H1 (cell line): ENCODE data around the gene PRPH2. TPM values are rescaled to one million over a fixed set of nuclear protein-coding genes. Genes with fewer than 3 reads are reported as not detected.

ENCODE experiments used
- CTCF ChIA-PET: fragments of 300-600 bp; sonication (Branson Sonifier 250); formaldehyde crosslinking; loops from one replicate; lab custom pipeline; 2021; ENCODE audit not compliant: partially characterized antibody; lab: Charles Lee
- POLR2A ChIA-PET: fragments of 300-600 bp; sonication (Branson Sonifier 250); formaldehyde crosslinking; loops from one replicate; lab custom pipeline; 2021; ENCODE audit warnings: inconsistent platforms; ENCODE audit not compliant: partially characterized antibody; lab: Charles Lee
- DNase-seq, 2 experiments: peaks; one replicate each; pipeline versions ENCODE4 v3.0.0 to v3.0.0-alpha.2; 2010 to 2022; ENCODE audit warnings: low spot score in 2 of 2, low read depth in 1 of 2, mixed read lengths in 1 of 2
- FAIRE-seq: peaks from 2 replicates; lab custom pipeline; 2011; peaks lifted over from hg19 to GRCh38; lab: Jason Lieb, UNC
- H2AFZ ChIP-seq: 2 replicates; pipeline ENCODE4 v1.8.1; 2012; ENCODE audit warnings: low read length, inconsistent platforms
- H2AK5ac ChIP-seq: 2 replicates; pipeline ENCODE4 v1.6.1; 2013; ENCODE audit warnings: low read depth, low read length
- H2BK120ac ChIP-seq: replicated peaks from 2 replicates; pipeline ENCODE3; 2013; ENCODE audit warnings: low read depth, low read length, inconsistent platforms
- H2BK12ac ChIP-seq: 2 replicates; pipeline ENCODE4 v1.6.1; 2013; ENCODE audit warnings: low read depth, low read length
- H2BK15ac ChIP-seq: 2 replicates; pipeline ENCODE4 v1.6.1; 2013; ENCODE audit warnings: low read length
- H2BK20ac ChIP-seq: 2 replicates; pipeline ENCODE4 v1.6.1; 2013; ENCODE audit warnings: low read length
- H2BK5ac ChIP-seq: 2 replicates; pipeline ENCODE4 v1.6.1; 2013; ENCODE audit warnings: low read depth, low read length
- H3K14ac ChIP-seq: 2 replicates; pipeline ENCODE4 v1.6.1; 2013; ENCODE audit warnings: inconsistent platforms; ENCODE audit not compliant: insufficient read length
- H3K18ac ChIP-seq: 2 replicates; pipeline ENCODE4 v1.6.1; 2013; ENCODE audit warnings: low read length; ENCODE audit errors: extremely low read depth
- H3K23ac ChIP-seq: 2 replicates; pipeline ENCODE4 v1.6.1; 2013; ENCODE audit warnings: inconsistent platforms; ENCODE audit not compliant: insufficient read length
- H3K23me2 ChIP-seq: 2 replicates; pipeline ENCODE4 v1.6.1; 2013; ENCODE audit warnings: low read depth, low read length
- H3K27ac ChIP-seq: 2 replicates; pipeline ENCODE4 v1.6.1; 2011; ENCODE audit warnings: low read depth, low read length, inconsistent platforms
- H3K27me3 ChIP-seq, 4 experiments: replicated peaks in 1 of 4; 1 replicate in 1 of 4; 2 replicates in 3 of 4; pipeline versions ENCODE4 v1.6.1 to v1.8.1; 2011 to 2013; ENCODE audit warnings: low read length in 3 of 4, mild to moderate bottlenecking in 3 of 4, inconsistent platforms in 2 of 4, mixed read lengths in 2 of 4, moderate library complexity in 1 of 4; ENCODE audit not compliant: control insufficient read depth in 3 of 4, insufficient read depth in 3 of 4; ENCODE audit errors: extremely low read depth in 1 of 4
- H3K36me3 ChIP-seq, 4 experiments: 2 replicates each; pipeline versions ENCODE4 v1.6.1 to v1.8.1; 2011 to 2013; ENCODE audit warnings: mild to moderate bottlenecking in 4 of 4, low read length in 3 of 4, moderate library complexity in 2 of 4, control low read depth in 1 of 4, inconsistent platforms in 1 of 4; ENCODE audit not compliant: insufficient read depth in 4 of 4, control insufficient read depth in 2 of 4
- H3K4ac ChIP-seq: replicated peaks from 2 replicates; pipeline ENCODE3; 2013; ENCODE audit warnings: low read length, low read depth, mixed read lengths, inconsistent platforms; ENCODE audit not compliant: insufficient read length
- H3K4me1 ChIP-seq, 4 experiments: replicated peaks in 1 of 4; 1 replicate in 1 of 4; 2 replicates in 3 of 4; pipeline versions ENCODE4 v1.6.1 to v1.8.1; 2011 to 2013; ENCODE audit warnings: low read length in 3 of 4, inconsistent platforms in 2 of 4, mixed read lengths in 1 of 4; ENCODE audit not compliant: insufficient read depth in 4 of 4, control insufficient read depth in 3 of 4
- H3K4me2 ChIP-seq, 2 experiments: 2 replicates each; pipeline versions ENCODE4 v1.6.1 to v1.8.1; 2011 to 2013; ENCODE audit warnings: low read depth in 2 of 2, low read length in 2 of 2, control low read depth in 1 of 2, inconsistent platforms in 1 of 2, mild to moderate bottlenecking in 1 of 2; ENCODE audit not compliant: insufficient read depth in 1 of 2
- H3K4me3 ChIP-seq, 4 experiments: fragments of 200-600, 300-600 bp in 1 of 4; sonication (generic), shearing (Covaris generic), sonication (Bioruptor Twin) in 1 of 4; 2 replicates each; pipeline versions ENCODE4 v1.5.1 to v1.8.1; 2011 to 2016; ENCODE audit warnings: low read length in 4 of 4, low read depth in 3 of 4, control low read depth in 2 of 4, inconsistent platforms in 2 of 4, mild to moderate bottlenecking in 2 of 4, mixed read lengths in 1 of 4, moderate library complexity in 1 of 4; ENCODE audit not compliant: insufficient read depth in 2 of 4; ENCODE audit errors: extremely low read depth in 1 of 4
- H3K56ac ChIP-seq: replicated peaks from 2 replicates; pipeline ENCODE3; 2013; ENCODE audit warnings: low read depth, mild to moderate bottlenecking, mixed read lengths, low read length, inconsistent platforms; ENCODE audit not compliant: insufficient read length
- H3K79me1 ChIP-seq: 2 replicates; pipeline ENCODE4 v1.6.1; 2013; ENCODE audit warnings: low read depth, low read length, control low read depth
- H3K79me2 ChIP-seq, 2 experiments: 2 replicates each; pipeline versions ENCODE4 v1.6.1 to v1.8.1; 2012 to 2013; ENCODE audit warnings: low read length in 2 of 2, mild to moderate bottlenecking in 2 of 2, inconsistent platforms in 1 of 2; ENCODE audit not compliant: insufficient read depth in 2 of 2, control insufficient read depth in 1 of 2
- H3K9ac ChIP-seq, 4 experiments: replicated peaks in 1 of 4; 1 replicate in 1 of 4; 2 replicates in 3 of 4; pipeline versions ENCODE4 v1.6.1 to v1.8.1; 2011 to 2013; ENCODE audit warnings: low read depth in 3 of 4, low read length in 3 of 4, control low read depth in 2 of 4, mild to moderate bottlenecking in 2 of 4, moderate library complexity in 2 of 4, inconsistent platforms in 1 of 4; ENCODE audit errors: extremely low read depth in 1 of 4
- H3K9me3 ChIP-seq, 2 experiments: 2 replicates each; pipeline versions ENCODE4 v1.6.1 to v1.8.1; 2012 to 2013; ENCODE audit warnings: mild to moderate bottlenecking in 2 of 2, moderate library complexity in 2 of 2, control low read depth in 1 of 2, inconsistent platforms in 1 of 2, low read depth in 1 of 2, low read length in 1 of 2, mixed read lengths in 1 of 2; ENCODE audit not compliant: insufficient read depth in 2 of 2
- H4K20me1 ChIP-seq, 2 experiments: replicated peaks in 1 of 2; 2 replicates each; pipeline versions ENCODE3 to v1.8.1; 2011 to 2013; ENCODE audit warnings: inconsistent platforms in 2 of 2, low read length in 2 of 2, mild to moderate bottlenecking in 1 of 2; ENCODE audit not compliant: insufficient read depth in 2 of 2, control insufficient read depth in 1 of 2
- H4K5ac ChIP-seq: 2 replicates; pipeline ENCODE4 v1.6.1; 2013; ENCODE audit warnings: low read length, low read depth, mixed read lengths, inconsistent platforms; ENCODE audit not compliant: insufficient read length
- H4K8ac ChIP-seq: 2 replicates; pipeline ENCODE4 v1.8.0; 2013; ENCODE audit warnings: mild to moderate bottlenecking, moderate library complexity, low read length, inconsistent platforms; ENCODE audit not compliant: insufficient read depth; ENCODE audit errors: extremely low read depth
- H4K91ac ChIP-seq: replicated peaks from 2 replicates; pipeline ENCODE3; 2013; ENCODE audit warnings: low read length, mixed read lengths, inconsistent platforms; ENCODE audit not compliant: insufficient read length
- WGBS, 2 experiments: shearing (Covaris generic) in 1 of 2; methylation state at CpG; one replicate each; pipeline versions ENCODE4 v1.1.6 to v1.1.7; 2013 to 2015; ENCODE audit warnings: low lambda C conversion rate in 2 of 2, mixed read lengths in 2 of 2, inconsistent platforms in 1 of 2, low coverage in 1 of 2, missing lambda C conversion rate in 1 of 2; ENCODE audit not compliant: insufficient replicate concordance in 2 of 2, insufficient coverage in 1 of 2, insufficient read length in 1 of 2; ENCODE audit errors: extremely low coverage in 1 of 2, missing lambda C conversion rate in 1 of 2; 5-methylcytosine and 5-hydroxymethylcytosine counted together
- polyA plus RNA-seq, 7 experiments: library from polyadenylated mRNA; depleted of rRNA in 3 of 7; stranded (reverse) in 5 of 7; unstranded in 2 of 7; fragments of >200 nt in 5 of 7; fragments of 200-250 nt in 2 of 7; gene quantifications; 1 replicate in 5 of 7; 2 replicates in 1 of 7; 4 replicates in 1 of 7; pipeline versions ENCODE4 v1.2.1 to v1.2.3, GENCODE V29; 2011 to 2013; ENCODE audit warnings: missing spikeins in 2 of 7, mixed read lengths in 2 of 7
- total RNA-seq: library from RNA; stranded (reverse); fragmentation: NEBNext Ultra II Directional; extraction: Animal tissue kit (Norgen Biotek cat#: 25700); gene quantifications from 2 replicates; pipeline ENCODE4 v1.2.1, GENCODE V29; 2021

PRPH2 gene
- total and polyA plus RNA-seq, 2 of the 8 experiments (the other 6 are each of a cell fraction or from before 2014, with no cell fraction given): 0.23 to 0.65 TPM

DNA sequence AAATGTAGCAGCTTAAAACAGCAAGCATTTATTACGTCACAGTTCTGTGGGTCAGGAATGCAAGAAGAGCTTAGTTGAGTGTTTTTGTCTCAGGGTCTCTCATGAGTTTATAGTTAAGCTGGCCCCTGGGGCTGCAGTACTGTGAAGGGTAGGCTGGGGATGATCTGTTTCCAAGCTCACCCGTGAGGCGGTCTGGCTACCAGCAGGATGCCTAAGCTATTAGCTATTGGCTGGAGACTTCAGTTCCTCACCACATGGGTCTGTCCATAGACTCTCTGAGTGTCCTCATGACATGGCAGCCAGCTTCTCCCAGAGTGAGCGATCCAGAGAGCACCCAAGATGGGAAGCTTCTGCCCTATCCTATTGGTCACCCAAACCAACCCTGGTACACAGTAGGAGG lies 46.7 kb upstream of the PRPH2 start:
- H4K91ac ChIP-seq: no peak overlapping the region
- H2BK20ac ChIP-seq: no peak overlapping the region
- no peak overlapping the region for H3K56ac ChIP-seq
- H4K20me1 ChIP-seq: no peaks in the 10 kb centered on the region
- no peak for DNase-seq
- no peak overlapping the region for H3K4me3 ChIP-seq
- H2BK12ac ChIP-seq: no peak overlapping the region
- H3K9me3 ChIP-seq: no peaks in the 10 kb centered on the region
- H3K9ac ChIP-seq: no peak overlapping the region
- H3K23ac ChIP-seq: no peak overlapping the region
- no peaks in the 10 kb centered on the region; a peak in 1 of 7 replicates for H3K27me3 ChIP-seq
- POLR2A ChIA-PET: interaction anchor here (1.3 to 16.3 kb wide), 6 partner anchors 9 to 122 kb away, joined by 8 to 268 read pairs (median 46); partner anchors contain the start of genes BICRAL, RPL7L1 and TBCC
- CTCF ChIA-PET: interaction anchor here (1.0 to 2.5 kb wide), 4 partner anchors 11 to 21 kb away, joined by 3 to 8 read pairs (median 4); no protein-coding TSS in a partner anchor
- H3K27ac ChIP-seq: no peak overlapping the region
- no peak overlapping the region for H4K8ac ChIP-seq
- no peak overlapping the region for H3K18ac ChIP-seq
- no peak overlapping the region for H3K4ac ChIP-seq
- peaks cover 2% of the 10 kb centered on the region for H3K79me1 ChIP-seq
- H3K79me2 ChIP-seq: no peaks in the 10 kb centered on the region
- H3K4me1 ChIP-seq: peaks cover 5 to 16% (median 7%) of the 10 kb centered on the region in 4 experiments; a peak in 6 of 7 replicates
- no peak for FAIRE-seq
- H3K23me2 ChIP-seq: no peaks in the 10 kb centered on the region
- no peak overlapping the region for H4K5ac ChIP-seq
- H3K4me2 ChIP-seq: no peak overlapping the region
- 92% methylated on average over 4 of the region's 4 CpGs; no CpG with 5 or more reads in 1 of the 2 experiments for WGBS, 2 experiments
- H2BK5ac ChIP-seq: no peak overlapping the region
- H2BK15ac ChIP-seq: no peak overlapping the region
- H3K14ac ChIP-seq: no peak overlapping the region
- H3K36me3 ChIP-seq: no peaks in the 10 kb centered on the region; a peak in 1 of 8 replicates
- no peak overlapping the region for H2AFZ ChIP-seq
- H2AK5ac ChIP-seq: no peak overlapping the region
- H2BK120ac ChIP-seq: no peak overlapping the region
